HepG2 (cell line): ENCODE measurements around the gene PJA2. TPM values are rescaled to one million over a fixed set of nuclear protein-coding genes. Genes with fewer than 3 reads are reported as not detected.

Experiments
- ARID4A ChIP-seq: sonication (generic); formaldehyde crosslinking; IDR thresholded peaks from 2 replicates; pipeline ENCODE4 v1.5.0; 2020; ENCODE audit warnings: mild to moderate bottlenecking, missing genetic modification reagents, borderline replicate concordance
- ATF7 ChIP-seq, 2 experiments: fragments of 450-650 bp in 1 of 2; sonication (generic) in 1 of 2; formaldehyde crosslinking in 1 of 2; IDR thresholded peaks; 2 replicates each; pipeline versions ENCODE4 v1.4.0 to v1.6.1; 2016 to 2020; ENCODE audit warnings: antibody characterized with exemption in 1 of 2, mild to moderate bottlenecking in 1 of 2, missing genetic modification reagents in 1 of 2
- FOXP1 ChIP-seq, 2 experiments: fragments of 450-650 bp in 1 of 2; IDR thresholded peaks; 2 replicates each; pipeline ENCODE4 v1.6.1; 2017 to 2018; ENCODE audit warnings: antibody characterized with exemption in 1 of 2
- HMGXB3 ChIP-seq: sonication (generic); formaldehyde crosslinking; IDR thresholded peaks from 2 replicates; pipeline ENCODE4 v1.4.0; 2020; ENCODE audit warnings: missing genetic modification reagents, borderline replicate concordance
- MAFG ChIP-seq: sonication (generic); formaldehyde crosslinking; IDR thresholded peaks from 2 replicates; pipeline ENCODE4 v1.5.1; 2020; ENCODE audit warnings: mild to moderate bottlenecking, missing genetic modification reagents
- NBN ChIP-seq: fragments of 450-650 bp; conservative IDR thresholded peaks from 2 replicates; pipeline ENCODE4 v1.6.1; 2017
- NFIB ChIP-seq: sonication (generic); formaldehyde crosslinking; IDR thresholded peaks from 2 replicates; pipeline ENCODE4 v1.9.0; 2021; ENCODE audit warnings: missing genetic modification reagents, mild to moderate bottlenecking, borderline replicate concordance
- NFKB2 ChIP-seq: sonication (generic); formaldehyde crosslinking; IDR thresholded peaks from 2 replicates; pipeline ENCODE4 v1.4.0; 2020; ENCODE audit warnings: missing genetic modification reagents, borderline replicate concordance
- NR3C1 ChIP-seq: sonication (generic); formaldehyde crosslinking; IDR thresholded peaks from 2 replicates; pipeline ENCODE4 v1.4.0; 2020; ENCODE audit warnings: missing genetic modification reagents
- POLR2G ChIP-seq: fragments of 200-400 bp; formaldehyde crosslinking; IDR thresholded peaks from 2 replicates; pipeline ENCODE4 v1.6.1; 2018; ENCODE audit warnings: mild to moderate bottlenecking, low read depth, low read length, moderate library complexity
- U2AF1 ChIP-seq: fragments of 200-400 bp; formaldehyde crosslinking; optimal IDR thresholded peaks from 2 replicates; pipeline ENCODE3; 2017; ENCODE audit warnings: mild to moderate bottlenecking, low read depth, low read length
- UBTF ChIP-seq: sonication (generic); formaldehyde crosslinking; IDR thresholded peaks from 2 replicates; pipeline ENCODE4 v1.4.0; 2020; ENCODE audit warnings: mild to moderate bottlenecking, missing genetic modification reagents
- ZBTB38 ChIP-seq: sonication (generic); formaldehyde crosslinking; IDR thresholded peaks from 2 replicates; pipeline ENCODE4 v1.5.1; 2020; ENCODE audit warnings: mild to moderate bottlenecking, missing genetic modification reagents
- ZC3H4 ChIP-seq: sonication (generic); formaldehyde crosslinking; IDR thresholded peaks from 2 replicates; pipeline ENCODE4 v1.4.0; 2020; ENCODE audit warnings: missing genetic modification reagents, borderline replicate concordance
- ZFY ChIP-seq: sonication (generic); formaldehyde crosslinking; IDR thresholded peaks from 2 replicates; pipeline ENCODE4 v1.4.0; 2020; ENCODE audit warnings: missing genetic modification reagents
- ZNF251 ChIP-seq: sonication (generic); formaldehyde crosslinking; IDR thresholded peaks from 2 replicates; pipeline ENCODE4 v1.9.0; 2021; ENCODE audit warnings: mild to moderate bottlenecking, missing genetic modification reagents
- ZNF616 ChIP-seq: sonication (generic); formaldehyde crosslinking; IDR thresholded peaks from 2 replicates; pipeline ENCODE4 v1.5.0; 2020; ENCODE audit warnings: low read depth, mild to moderate bottlenecking, missing genetic modification reagents
- ZNF766 ChIP-seq: sonication (generic); formaldehyde crosslinking; IDR thresholded peaks from 2 replicates; pipeline ENCODE4 v1.5.0; 2020; ENCODE audit warnings: missing genetic modification reagents, borderline replicate concordance
- ZNF839 ChIP-seq: sonication (generic); formaldehyde crosslinking; IDR thresholded peaks from 2 replicates; pipeline ENCODE4 v1.4.0; 2020; ENCODE audit warnings: missing genetic modification reagents, mild to moderate bottlenecking, borderline replicate concordance
- ZSCAN20 ChIP-seq: sonication (generic); formaldehyde crosslinking; IDR thresholded peaks from 2 replicates; pipeline ENCODE4 v1.4.0; 2020; ENCODE audit warnings: missing genetic modification reagents, mild to moderate bottlenecking, borderline replicate concordance
- polyA plus RNA-seq, 8 experiments: library from polyadenylated mRNA; depleted of rRNA in 3 of 8; stranded (reverse) in 7 of 8; unstranded in 1 of 8; fragments of >200 nt; fragmentation: Illumina TruSeq in 4 of 8; extraction: Trizol in 4 of 8; gene quantifications; 2 replicates each; pipeline versions ENCODE4 v1.2.1 to v1.2.3, GENCODE V29; 2011 to 2016; ENCODE audit warnings: low read depth in 4 of 8, missing spikeins in 1 of 8, mixed read lengths in 1 of 8; ENCODE audit not compliant: insufficient read depth in 1 of 8
- total RNA-seq, 5 experiments: library from RNA; depleted of rRNA; stranded (reverse); fragments of >200 nt; fragmentation: Illumina TruSeq; extraction: Trizol; gene quantifications; 2 replicates each; pipeline ENCODE4 v1.2.3, GENCODE V29; 2016; ENCODE audit warnings: low read depth in 1 of 5

The PJA2 gene
- total and polyA plus RNA-seq, 2 of the 13 experiments (the other 11 are each of a cell fraction or from before 2014, with no cell fraction given): 39.4 to 41.4 TPM

- no peak; the same call in 1 of the 2 replicates for TF ChIP-seq UBTF (CRISPR knock-in tag)
- no peak for TF ChIP-seq MAFG (CRISPR knock-in tag)
- TF ChIP-seq HMGXB3 (CRISPR knock-in tag): no peak
- no peak for TF ChIP-seq ZNF616 (CRISPR knock-in tag)
- no peak for TF ChIP-seq ZNF766 (CRISPR knock-in tag)
- TF ChIP-seq ZNF839 (CRISPR knock-in tag): no peak
- TF ChIP-seq ZC3H4: no peak
- TF ChIP-seq NBN: no peak
- no peak for TF ChIP-seq ZFY (CRISPR knock-in tag)
- no peak for TF ChIP-seq U2AF1
- no peak; the same call in 1 of the 2 replicates for TF ChIP-seq NFKB2 (CRISPR knock-in tag)
- TF ChIP-seq ARID4A (CRISPR knock-in tag): peak; percentile 64; the same call in 1 of the 2 replicates
- no peak for TF ChIP-seq NFIB (CRISPR knock-in tag)
- TF ChIP-seq POLR2G: peak; percentile 64
- TF ChIP-seq ATF7 (IDR thresholded peaks at IDR 0.05): no peak
- no peak for TF ChIP-seq ATF7 (CRISPR knock-in tag; IDR thresholded peaks at IDR 0.05)
- TF ChIP-seq FOXP1 (IDR thresholded peaks at IDR 0.05): no peak
- no peak for TF ChIP-seq FOXP1 (CRISPR knock-in tag; IDR thresholded peaks at IDR 0.05)
- TF ChIP-seq ZSCAN20 (CRISPR knock-in tag): no peak
- no peak for TF ChIP-seq NR3C1
- no peak for TF ChIP-seq ZNF251 (CRISPR knock-in tag)
- TF ChIP-seq ZBTB38: peak; percentile 2; the same call in 1 of the 2 replicates
These were observed at the start of gene PJA2 (continued) for GRCh38 chr5:109409844-109410388.
